Activated CD8-positive, alpha-beta memory T cell treated with anti-CD3 and anti-CD28 coated beads, Interleukin-2, amount 50 U/mL, for 48 hours (primary cell): ENCODE data around the gene HJV.

ENCODE experiments used
- DNase-seq: peaks from one replicate; pipeline ENCODE4 v3.0.0-alpha.2; 2020

Gene HJV

DNA sequence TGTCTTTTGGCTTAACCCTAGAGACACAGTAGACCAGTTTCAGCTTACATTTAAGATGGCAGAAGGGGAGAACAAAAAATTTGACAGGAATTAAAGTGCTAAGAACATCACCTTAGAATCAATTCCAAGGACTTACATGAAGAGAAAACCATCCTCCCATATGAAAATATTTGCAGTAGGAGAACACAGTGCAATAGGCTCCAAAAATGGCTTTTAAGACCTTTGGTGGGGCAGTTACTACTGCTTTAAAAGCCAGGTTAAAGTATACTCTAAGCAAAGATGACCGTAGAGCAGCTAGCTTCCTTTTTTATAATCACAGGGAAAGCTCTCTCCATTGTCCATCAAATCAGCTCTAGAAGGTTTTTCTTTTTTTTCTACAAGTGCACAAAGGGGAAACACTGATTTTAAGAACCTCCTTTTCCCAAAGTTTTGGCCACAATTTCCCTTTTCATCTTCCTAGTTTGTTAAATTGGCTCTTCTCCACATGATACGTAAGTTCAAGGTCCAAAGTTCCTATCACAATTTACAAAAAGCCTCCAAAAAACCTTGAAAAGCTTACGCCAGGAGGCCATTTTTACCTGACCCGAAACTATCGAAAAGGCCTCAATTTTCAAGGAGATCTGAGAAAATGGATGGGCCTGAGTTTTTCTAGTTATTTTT lies 28.4 kb downstream of the HJV start:
- DNase-seq: no peak

DNA sequence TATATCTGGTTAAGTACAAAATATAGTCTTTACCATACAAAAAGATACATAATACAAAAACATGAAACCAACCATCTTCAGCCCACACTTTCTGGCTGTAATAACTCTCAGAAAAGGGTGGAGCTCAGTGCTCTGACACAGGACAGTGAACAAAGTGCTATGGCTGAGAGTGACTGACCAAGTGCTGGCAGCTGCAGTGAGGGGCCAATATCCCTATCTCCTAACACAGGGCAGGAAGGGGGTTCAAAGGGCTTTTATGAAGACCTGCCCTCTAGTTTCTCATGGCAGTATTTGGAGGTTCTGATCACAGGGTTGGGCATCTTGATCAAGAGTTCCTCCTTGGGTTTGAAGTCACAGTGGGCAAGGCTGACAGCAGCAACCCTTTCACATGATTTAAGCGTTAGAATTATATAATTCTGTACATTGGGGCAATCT lies 29.0 kb downstream of the HJV start:
- DNase-seq: peak; percentile 50

- peak; percentile 48 for DNase-seq
Measured at GRCh38 chr1:145991735-145992412, 29.7 kb downstream of the HJV start.

DNA sequence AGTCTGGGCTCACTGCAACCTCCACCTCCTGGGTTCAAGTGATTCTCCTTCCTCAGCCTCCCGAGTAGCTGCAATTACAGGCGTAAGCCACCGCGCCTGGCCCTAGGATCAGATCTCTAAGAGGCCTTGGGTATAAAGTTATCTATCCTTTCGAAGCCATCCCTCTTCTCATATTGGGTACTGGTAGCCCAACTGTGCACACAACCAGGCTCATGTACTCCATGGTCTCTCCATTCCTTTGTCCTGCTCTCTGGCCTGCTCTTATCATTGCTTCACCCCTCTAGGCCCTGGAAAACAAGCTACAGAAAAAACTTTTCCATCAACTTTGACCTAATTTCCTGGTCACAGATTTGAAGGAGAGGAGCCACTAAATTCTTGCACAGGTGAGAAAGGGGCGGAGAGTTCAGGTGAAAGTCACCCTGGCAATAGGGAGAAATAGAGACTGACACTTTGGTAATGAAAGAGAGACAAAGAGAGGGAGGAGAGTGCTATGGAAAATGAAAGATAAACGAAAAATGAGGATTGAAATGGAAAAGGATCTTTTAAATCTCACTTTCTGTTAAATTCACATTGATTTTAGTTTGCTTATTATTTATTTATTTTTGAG lies 31.2 kb downstream of the HJV start:
- peak; percentile 51 for DNase-seq

DNA sequence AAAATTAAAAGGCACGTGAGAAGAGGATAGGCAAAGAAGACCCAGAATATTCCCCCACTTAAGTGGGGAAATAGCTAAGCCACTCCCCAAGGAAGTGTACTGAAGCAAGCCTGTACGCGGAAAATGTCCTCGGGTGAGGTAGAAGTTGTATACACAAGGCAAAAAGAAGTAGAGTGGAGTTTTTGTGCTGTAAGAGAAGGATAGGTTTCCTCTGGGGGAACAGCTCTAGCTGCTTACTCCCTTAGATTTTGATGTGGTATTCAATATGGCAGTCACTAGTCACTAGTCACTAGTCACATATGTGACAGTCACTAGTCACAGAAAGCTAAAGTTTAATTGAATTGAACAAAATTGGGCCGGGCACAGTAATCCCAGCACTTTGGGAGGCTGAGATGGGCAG lies 32.8 kb downstream of the HJV start:
- DNase-seq: no peak

DNA sequence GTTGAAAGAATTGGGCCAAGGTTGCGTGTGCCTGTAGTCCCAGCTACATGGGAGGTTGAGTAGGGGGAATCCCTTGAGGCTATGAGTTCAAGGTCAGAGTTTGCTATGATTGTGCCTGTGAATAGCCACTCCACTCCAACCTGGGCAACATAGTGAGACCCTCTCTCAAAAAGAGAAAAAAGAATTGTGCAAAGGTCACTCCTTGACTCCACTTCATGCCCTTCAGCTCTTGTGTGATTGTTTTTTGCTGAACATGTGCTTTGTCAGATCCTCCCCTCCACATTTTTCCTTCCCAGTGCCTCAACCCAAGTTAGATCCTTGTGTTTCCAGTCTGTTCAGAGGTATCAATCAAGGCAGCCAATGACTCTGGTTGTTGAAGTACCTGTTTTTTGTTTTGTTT lies 33.6 kb downstream of the HJV start:
- no peak for DNase-seq

- DNase-seq: no peak
Measured at GRCh38 chr1:145986551-145986950, 35.0 kb downstream of the HJV start.

- DNase-seq: no peak
Measured at GRCh38 chr1:145985502-145986439, 35.8 kb downstream of the HJV start.

GRCh38 chr1:145985129-145985501 lies 36.4 kb downstream of the HJV start:
- no peak for DNase-seq

GRCh38 chr1:145983960-145984830 lies 37.3 kb downstream of the HJV start:
- no peak for DNase-seq

- peak; percentile 48 for DNase-seq
Measured at GRCh38 chr1:145983206-145983675, 38.3 kb downstream of the HJV start.

GRCh38 chr1:145982010-145982723 lies 39.4 kb downstream of the HJV start:
- peak; percentile 44 for DNase-seq

DNA sequence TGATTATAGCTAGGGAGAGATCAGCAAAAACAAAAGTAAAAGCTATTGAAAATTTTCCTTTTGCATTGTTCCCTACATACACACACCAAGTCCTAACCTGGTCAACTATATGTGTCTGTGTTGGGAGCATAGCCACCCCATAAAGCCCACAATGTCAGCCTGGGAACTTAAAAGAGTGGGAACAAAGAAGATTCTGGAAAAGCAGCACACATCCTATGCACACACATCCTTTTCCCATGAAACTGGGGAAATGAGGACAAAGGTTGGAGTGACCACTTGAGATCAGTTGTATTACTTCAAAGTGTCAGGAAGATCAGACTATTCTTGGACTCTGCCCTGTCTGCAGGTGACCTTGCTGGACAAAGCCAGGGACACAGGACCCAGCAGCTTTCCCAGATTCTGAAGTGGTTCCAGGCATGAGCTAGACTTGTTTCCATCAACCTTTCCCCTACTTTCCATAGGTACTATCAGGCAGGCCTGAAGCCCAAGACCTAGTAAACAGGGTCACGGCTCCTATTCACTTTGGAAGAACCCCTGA lies 41.0 kb downstream of the HJV start:
- peak; percentile 51 for DNase-seq

GRCh38 chr1:145979746-145980456 lies 41.6 kb downstream of the HJV start:
- peak; percentile 56 for DNase-seq

GRCh38 chr1:145978854-145979745 lies 42.4 kb downstream of the HJV start:
- DNase-seq: peak; percentile 84

GRCh38 chr1:145978471-145978853 lies 43.1 kb downstream of the HJV start:
- no peak for DNase-seq

- DNase-seq: peak; percentile 75
Measured at GRCh38 chr1:145977486-145978470, 43.8 kb downstream of the HJV start.

GRCh38 chr1:145977016-145977415 lies 44.5 kb downstream of the HJV start:
- DNase-seq: peak; percentile 42
